K562 (cell line): ENCODE data around the gene MLLT1. TPM values are rescaled to one million over a fixed set of nuclear protein-coding genes. Genes with fewer than 3 reads are reported as not detected.
A peak's percentile ranks its signal among the peaks of the same experiment; 100 is the strongest.

Experiments
- ATAC-seq: fragments of 200-7000 bp; cut with Tn5 transposase; 3 replicates; pipeline ENCODE4 v1.9.1; 2020; ENCODE audit warnings: moderate library complexity
- BruUV-seq: library from RNA; stranded (reverse); fragments of 400-500 nt; replicated peaks from 2 replicates; lab custom pipeline; 2021; lab: Mats Ljungman, UMichigan
- CTCF ChIA-PET: fragments of 300-600 bp; formaldehyde crosslinking; extraction: SDS; loops from one replicate; lab custom pipeline; 2021; ENCODE audit warnings: low intra/inter-chr PET ratio; lab: Yijun Ruan, JAX
- POLR2A ChIA-PET: fragments of 300-600, 350-650 bp; sonication (Branson Sonifier 250); formaldehyde crosslinking; extraction: SDS; loops from one replicate; lab custom pipeline; 2021; ENCODE audit warnings: antibody characterized with exemption, inconsistent platforms; lab: Yijun Ruan, JAX
- DNase-seq, 4 experiments: peaks; one replicate each; pipeline versions ENCODE4 v3.0.0 to v3.0.0-alpha.2; 2011 to 2018; ENCODE audit warnings: low spot score in 3 of 4, mixed read lengths in 3 of 4; ENCODE audit errors: extremely low read depth in 1 of 4
- FAIRE-seq: peaks from 2 replicates; lab custom pipeline; 2011; peaks lifted over from hg19 to GRCh38; lab: Jason Lieb, UNC
- H2AFZ ChIP-seq: 2 replicates; pipeline ENCODE4 v1.6.0; 2011; ENCODE audit warnings: low read depth, low read length, control low read depth, inconsistent platforms
- H3K27ac ChIP-seq: fragments of 200-600 bp; 3 replicates; pipeline ENCODE4 v1.8.0; 2011; ENCODE audit warnings: low read depth, mild to moderate bottlenecking, control low read depth, inconsistent platforms, low read length, moderate library complexity, mixed read lengths; ENCODE audit errors: extremely low read depth
- H3K27me3 ChIP-seq, 2 experiments: fragments of 300-600 bp in 1 of 2; 2 replicates in 1 of 2; 3 replicates in 1 of 2; pipeline versions ENCODE4 v1.6.0 to v1.8.0; 2011; ENCODE audit warnings: inconsistent platforms in 2 of 2, low read length in 2 of 2, mild to moderate bottlenecking in 1 of 2, mixed read lengths in 1 of 2, moderate library complexity in 1 of 2; ENCODE audit not compliant: control insufficient read depth in 2 of 2, insufficient read depth in 2 of 2
- H3K36me3 ChIP-seq: fragments of 300-600 bp; 3 replicates; pipeline ENCODE4 v1.8.0; 2011; ENCODE audit warnings: mild to moderate bottlenecking, low read length, inconsistent platforms; ENCODE audit not compliant: control insufficient read depth, insufficient read depth
- H3K4me1 ChIP-seq, 2 experiments: fragments of 200-600 bp in 1 of 2; replicated peaks in 1 of 2; 2 replicates in 1 of 2; 3 replicates in 1 of 2; pipeline versions ENCODE4 v1.5.1 to v1.8.0; 2011; ENCODE audit warnings: inconsistent platforms in 2 of 2, low read length in 2 of 2, mild to moderate bottlenecking in 1 of 2, mixed read lengths in 1 of 2, moderate library complexity in 1 of 2; ENCODE audit not compliant: control insufficient read depth in 2 of 2, insufficient read depth in 2 of 2
- H3K4me2 ChIP-seq: 2 replicates; pipeline ENCODE4 v1.6.1; 2011; ENCODE audit warnings: low read length, control low read depth, inconsistent platforms, mixed read lengths; ENCODE audit not compliant: insufficient read depth
- H3K4me3 ChIP-seq: fragments of 200-600 bp; sonication (generic), shearing (Covaris generic); 2 replicates; pipeline ENCODE4 v1.5.1; 2016; ENCODE audit warnings: control low read depth, inconsistent platforms
- H3K79me2 ChIP-seq: fragments of 200-600 bp; 3 replicates; pipeline ENCODE4 v1.8.0; 2011; ENCODE audit warnings: low read length, inconsistent platforms; ENCODE audit not compliant: control insufficient read depth, insufficient read depth
- H3K9ac ChIP-seq, 2 experiments: 2 replicates each; pipeline versions ENCODE4 v1.6.0 to v1.6.1; 2011; ENCODE audit warnings: low read depth in 2 of 2, low read length in 2 of 2, control low read depth in 1 of 2, inconsistent platforms in 1 of 2, mild to moderate bottlenecking in 1 of 2, mixed read lengths in 1 of 2; ENCODE audit not compliant: insufficient read depth in 1 of 2
- H3K9me1 ChIP-seq: one replicate; pipeline ENCODE4 v1.6.0; 2011; ENCODE audit warnings: inconsistent platforms, mild to moderate bottlenecking, low read length, moderate library complexity; ENCODE audit not compliant: control insufficient read depth, insufficient read depth
- H3K9me3 ChIP-seq: replicated peaks from 2 replicates; pipeline ENCODE4 v1.5.1; 2011; ENCODE audit warnings: low read depth, low read length, inconsistent platforms; ENCODE audit not compliant: control insufficient read depth, insufficient read depth
- H4K20me1 ChIP-seq: replicated peaks from 2 replicates; pipeline ENCODE4 v1.6.1; 2011; ENCODE audit warnings: low read length, inconsistent platforms, mixed read lengths; ENCODE audit not compliant: control insufficient read depth, insufficient read depth
- FOXJ2 ChIP-seq: fragments of 200-800 bp; sonication (Bioruptor generic); IDR thresholded peaks from 2 replicates; pipeline ENCODE4 v1.6.1; 2016; ENCODE audit warnings: missing genetic modification characterization, missing compliant biosample characterization
- L3MBTL2 ChIP-seq: fragments of 450-650 bp; IDR thresholded peaks from 2 replicates; pipeline ENCODE4 v1.6.1; 2016; ENCODE audit warnings: mild to moderate bottlenecking, moderate library complexity
- NR4A1 ChIP-seq, 2 experiments: fragments of 250-450 bp in 1 of 2; fragments of 450-650 bp in 1 of 2; sonication (Bioruptor Pico) in 1 of 2; IDR thresholded peaks; 2 replicates each; pipeline versions ENCODE4 v1.4.0 to v1.6.1; 2016 to 2020; ENCODE audit warnings: mild to moderate bottlenecking in 2 of 2, missing compliant biosample characterization in 1 of 2, missing genetic modification characterization in 1 of 2, moderate library complexity in 1 of 2
- POLR2G ChIP-seq: fragments of 200-400 bp; formaldehyde crosslinking; IDR thresholded peaks from 2 replicates; pipeline ENCODE4 v1.6.1; 2017; ENCODE audit warnings: low read depth, mild to moderate bottlenecking, antibody characterized with exemption, low read length, moderate library complexity
- RBM22 ChIP-seq: fragments of 200-400 bp; formaldehyde crosslinking; IDR thresholded peaks from 2 replicates; pipeline ENCODE4 v1.6.1; 2018; ENCODE audit warnings: low read length, low read depth; ENCODE audit not compliant: poor library complexity, severe bottlenecking
- ZNF324 ChIP-seq: fragments of 250-450 bp; sonication (Bioruptor Pico); IDR thresholded peaks from 2 replicates; pipeline ENCODE4 v1.4.0; 2020; ENCODE audit warnings: mild to moderate bottlenecking
- WGBS: fragments of 100-300 bp; shearing (Covaris generic); methylation state at CpG from one replicate; pipeline ENCODE4 v1.1.6; 2016; ENCODE audit warnings: low coverage, mixed read lengths; ENCODE audit not compliant: insufficient coverage; ENCODE audit errors: missing lambda C conversion rate; 5-methylcytosine and 5-hydroxymethylcytosine counted together
- in situ Hi-C: fragments of 300-500 bp; cut with MboI; formaldehyde crosslinking; loops from 4 replicates; pipeline ENCODE4 v1.15.0; 2018; ENCODE audit warnings: inconsistent platforms, mixed read lengths
- intact Hi-C: fragments of 100-400 bp; cut with micrococcal nuclease; formaldehyde crosslinking; loops from 2 replicates; pipeline ENCODE4 v1.14.2; 2022
- polyA plus RNA-seq, 8 experiments: library from polyadenylated mRNA; depleted of rRNA in 4 of 8; stranded (reverse) in 5 of 8; unstranded in 3 of 8; fragments of >200 nt; fragmentation: Nextera tagmentation in 2 of 8; fragmentation: Illumina TruSeq in 1 of 8; extraction: Ambion mirVana in 2 of 8; extraction: Trizol in 1 of 8; gene quantifications; 2 replicates each; pipeline versions ENCODE4 v1.2.1 to v1.2.3, GENCODE V29; 2011 to 2014; ENCODE audit warnings: inconsistent platforms in 1 of 8, missing spikeins in 1 of 8
- total RNA-seq, 7 experiments: library from RNA; depleted of rRNA in 6 of 7; stranded (reverse); fragments of >200 nt in 6 of 7; fragmentation: Illumina TruSeq in 2 of 7; extraction: Trizol in 2 of 7; gene quantifications; 2 replicates each; pipeline versions ENCODE4 v1.2.1 to v1.2.3, GENCODE V29; 2011 to 2021; ENCODE audit warnings: low replicate concordance in 1 of 7

The MLLT1 gene
- total and polyA plus RNA-seq, 9 of the 15 experiments (the other 6 are each of a cell fraction or from before 2014, with no cell fraction given), result 0.23 to 63.5 (median 15.4) TPM

GRCh38 chr19:6224308-6224675, 55.5 kb downstream of the MLLT1 start:
- 96% methylated on average over 4 of the region's 4 CpGs for WGBS
- Histone ChIP-seq H3K4me2 (no peak overlapping the region), H3K9me1 (no peaks in the 10 kb centered on the region), H4K20me1 (no peaks in the 10 kb centered on the region; the same call in none of the 2 replicates), H3K36me3 (peaks cover 73% of the 10 kb centered on the region; the same call in 1 of the 3 replicates), H3K27me3 (no peaks in the 10 kb centered on the region), H3K27ac (no peak overlapping the region), H3K9me3 (no peaks in the 10 kb centered on the region), H3K4me3 (no peak overlapping the region), H3K9ac (no peak overlapping the region), H3K79me2 (peaks cover 4% of the 10 kb centered on the region; the same call in 2 of the 3 replicates), H2AFZ (no peak overlapping the region), H3K4me1 (peaks cover 0 to 46% of the 10 kb centered on the region in 2 experiments; a peak in 2 of 5 replicates)
- no peak for DNase-seq
- no peak for FAIRE-seq
- ChIA-PET CTCF (no interaction called here), POLR2A (interaction anchor here (0.5 kb wide), 1 partner anchor 21 kb away, joined by 3 read pairs; no protein-coding TSS in a partner anchor)
- in situ Hi-C loops, result no loop called here
- no peak for TF ChIP-seq NR4A1 (CRISPR knock-in tag; IDR thresholded peaks at IDR 0.05)
- no peak for TF ChIP-seq NR4A1 (tag; IDR thresholded peaks at IDR 0.05)
- ATAC-seq, result no peak
- intact Hi-C loops, result no loop called here
- no TSS peak for BruUV-seq

- no peak for ATAC-seq
- Histone ChIP-seq H3K79me2 (no peaks in the 10 kb centered on the region; the same call in 2 of the 3 replicates), H4K20me1 (no peaks in the 10 kb centered on the region; the same call in none of the 2 replicates), H3K4me1 (peaks cover 0 to 50% of the 10 kb centered on the region in 2 experiments; a peak in 2 of 5 replicates), H3K4me3 (no peak overlapping the region), H3K27ac (no peak overlapping the region), H3K27me3 (no peaks in the 10 kb centered on the region), H3K9me3 (no peaks in the 10 kb centered on the region), H3K36me3 (peaks cover 73% of the 10 kb centered on the region; the same call in 1 of the 3 replicates), H3K4me2 (no peak overlapping the region), H3K9me1 (no peaks in the 10 kb centered on the region), H3K9ac (peak overlapping the region in 1 of 2 experiments; percentile 36; a peak in 1 of 4 replicates), H2AFZ (no peak overlapping the region)
- TF ChIP-seq RBM22 (peak; percentile 9), L3MBTL2 (no peak), ZNF324 (no peak), FOXJ2 (tag) (no peak), POLR2G (peak; percentile 11; the same call in 1 of the 2 replicates)
- in situ Hi-C loops, result no loop called here
- no peak for DNase-seq
- intact Hi-C loops, result no loop called here
- ChIA-PET CTCF (no interaction called here), POLR2A (interaction anchor here (0.5 to 1.1 kb wide), 3 partner anchors 21 to 170 kb away, joined by 3 read pairs; partner anchors contain the start of gene GTF2F1)
- WGBS, result 93% methylated on average over 14 of the region's 18 CpGs
- BruUV-seq, result no TSS peak
- no peak for FAIRE-seq
Observed at GRCh38 chr19:6223461-6224307, 56.1 kb downstream of the MLLT1 start.
